Measurements from ENCODE around the gene NXNL2.

Gene NXNL2

DNA sequence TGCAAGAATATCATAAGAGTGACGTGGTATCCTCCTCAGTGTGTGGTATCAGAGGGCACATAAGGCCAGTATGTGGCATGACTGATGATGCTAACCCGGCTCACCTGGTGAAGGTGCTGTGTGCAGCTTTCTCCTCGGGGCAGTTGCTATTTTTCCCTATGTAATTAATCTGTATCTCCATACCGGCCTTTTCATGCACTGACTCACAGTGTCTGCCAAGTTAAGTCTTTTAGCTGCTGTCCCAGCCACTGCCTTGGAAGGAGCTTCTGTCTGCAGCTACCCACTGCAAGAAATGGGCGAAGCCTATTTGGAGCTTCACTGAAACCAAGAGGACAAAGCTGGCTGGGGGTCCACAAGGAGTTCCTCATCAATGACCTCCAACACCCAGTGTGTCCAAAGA is 46.0 kb downstream of the NXNL2 start:
- no peak for DNase-seq

DNA sequence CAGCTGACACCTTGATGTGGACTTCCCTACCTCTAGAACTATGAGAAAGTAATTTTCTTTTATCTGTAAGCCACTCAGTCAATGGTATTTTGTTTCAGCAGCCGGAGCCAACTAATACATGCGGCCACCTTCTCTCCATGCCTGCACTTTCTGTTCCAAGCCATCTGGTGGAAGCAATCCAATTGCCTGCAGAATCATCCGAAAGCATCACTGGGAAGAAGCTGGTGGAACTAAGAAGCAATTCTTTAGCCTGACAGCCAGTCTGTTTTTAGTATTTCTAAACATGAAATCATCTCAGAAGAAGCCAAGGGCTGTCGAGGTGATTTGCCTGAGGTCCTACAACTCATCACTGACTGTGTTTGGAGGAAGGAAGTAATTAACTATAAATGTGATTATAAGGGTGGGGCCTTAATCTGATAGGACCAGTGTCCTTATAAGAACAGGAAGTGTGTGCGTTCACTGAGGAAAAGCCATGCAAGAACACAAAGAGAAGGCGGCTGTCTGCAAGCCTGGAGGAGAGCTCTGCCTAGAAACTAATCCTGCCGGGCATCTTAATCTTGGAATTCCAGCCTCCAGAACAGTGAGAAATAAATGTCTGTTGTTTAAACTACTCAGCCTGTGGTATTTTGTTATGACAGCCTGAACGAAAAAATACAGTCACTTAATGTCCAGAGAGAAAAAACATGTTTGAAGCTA is 49.1 kb downstream of the NXNL2 start:
- no peak for DNase-seq

DNA sequence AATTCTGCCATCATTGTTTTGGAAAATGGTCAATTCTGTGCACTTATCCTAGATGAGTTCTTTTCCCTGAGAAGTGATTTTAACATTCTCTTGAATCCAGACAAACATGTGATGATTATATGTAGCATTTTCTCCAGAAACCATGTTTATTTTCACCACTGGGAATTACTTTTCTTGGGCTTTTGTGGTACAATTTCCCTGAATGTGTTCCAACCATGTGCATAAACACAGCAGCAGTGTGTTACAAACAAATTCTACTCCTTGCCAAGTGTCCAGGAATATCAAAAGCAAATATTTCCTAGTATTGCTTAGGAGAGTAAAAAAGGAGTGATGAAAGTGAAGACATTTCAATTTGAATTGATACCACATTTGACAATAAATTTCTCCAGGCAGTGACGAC is 50.4 kb downstream of the NXNL2 start:
- no peak for DNase-seq

DNA sequence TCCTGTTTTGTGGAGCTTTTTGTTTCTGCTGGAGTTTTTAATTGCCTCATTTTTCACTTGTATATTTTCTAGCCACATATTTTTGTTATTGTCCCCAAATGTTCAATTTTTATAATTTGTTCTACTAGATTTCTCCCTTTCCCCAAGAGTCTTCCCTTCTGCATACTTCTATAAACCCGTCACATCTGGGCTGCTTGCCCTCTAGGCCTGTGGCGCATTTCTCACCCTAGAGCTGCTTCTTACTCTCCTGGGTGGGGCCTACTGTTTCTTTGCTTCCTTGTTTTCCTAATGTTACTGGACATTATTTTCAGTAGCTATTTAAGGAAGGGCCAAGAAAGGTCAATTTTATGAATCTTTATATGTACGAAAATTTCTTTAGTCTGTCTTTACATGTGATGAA is 51.5 kb downstream of the NXNL2 start:
- no peak for DNase-seq

DNA sequence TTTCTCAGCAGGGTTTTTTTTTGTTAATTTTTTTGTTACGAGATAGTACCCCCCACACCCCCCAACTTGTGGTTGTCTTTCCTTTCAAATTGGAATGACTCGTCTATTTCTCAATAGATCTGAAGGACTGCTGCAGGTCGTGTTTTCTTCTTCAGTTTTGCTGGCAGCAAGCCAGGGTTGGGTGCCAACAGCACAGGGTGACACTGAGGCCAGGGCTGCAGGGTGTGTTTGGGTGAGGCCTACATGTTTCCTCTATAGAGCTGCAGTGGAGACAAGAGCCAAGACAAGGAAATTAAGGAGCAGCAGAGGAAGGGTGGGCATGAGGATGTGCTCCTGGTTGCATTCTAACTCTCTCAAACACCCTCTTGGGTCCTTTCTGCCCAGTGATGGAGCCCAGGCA is 52.2 kb downstream of the NXNL2 start:
- no peak for DNase-seq

DNA sequence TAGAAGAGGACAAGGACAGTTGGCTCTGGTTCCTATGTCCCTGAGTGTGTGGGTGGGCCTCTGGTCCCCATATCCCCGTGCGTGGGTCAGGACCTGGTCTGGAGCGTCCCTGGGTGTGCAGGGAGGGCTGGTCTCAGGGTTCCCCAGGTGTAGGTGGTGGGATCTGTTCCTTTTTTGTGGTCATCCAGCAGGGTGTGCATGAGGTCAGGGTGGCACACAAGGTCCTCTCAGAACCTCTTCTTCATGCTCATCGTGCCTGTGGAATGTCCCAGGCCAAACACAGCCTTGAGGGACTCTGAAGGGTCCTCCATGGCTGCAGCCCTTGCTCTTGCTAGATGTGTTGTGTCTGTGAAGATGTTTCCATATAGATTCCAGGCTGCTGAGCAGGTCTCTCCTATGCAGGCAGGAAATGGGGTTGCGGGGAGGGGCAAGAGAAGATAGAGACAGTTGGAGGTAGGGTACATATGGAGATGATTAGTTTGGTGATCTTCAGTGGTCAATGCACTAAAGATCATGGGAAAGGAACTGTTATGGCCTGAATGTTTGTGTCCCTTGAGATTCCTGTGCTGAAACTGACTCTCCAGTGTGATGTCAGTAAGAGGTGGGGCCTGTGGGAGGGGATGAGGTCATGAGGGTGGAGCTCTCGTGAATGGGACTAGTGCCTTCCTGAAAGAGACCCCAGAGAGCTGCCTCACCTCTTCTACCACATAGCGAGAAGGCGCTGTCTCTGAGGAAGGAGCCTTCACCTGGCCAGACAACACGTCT is 53.1 kb downstream of the NXNL2 start:
- DNase-seq = no peak

DNA sequence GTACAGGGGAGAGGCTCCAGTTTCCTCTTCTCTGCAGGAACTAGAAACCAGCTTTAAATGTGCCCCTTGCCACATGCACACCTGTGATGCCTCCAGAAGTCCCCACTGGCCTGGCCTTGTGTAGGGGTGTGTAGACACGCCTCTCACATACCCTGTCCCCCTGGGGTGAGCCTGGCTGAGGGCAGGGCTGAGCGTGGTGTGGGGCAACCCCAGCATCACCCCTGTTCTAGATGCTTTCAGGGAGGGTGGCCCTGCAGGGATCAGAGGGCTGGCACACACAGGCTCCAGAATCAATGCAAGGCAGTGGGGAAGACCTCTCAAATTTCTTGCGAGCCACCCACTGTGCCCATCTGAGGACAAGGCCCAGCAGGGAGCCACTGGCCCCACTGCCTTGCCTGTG is 54.7 kb downstream of the NXNL2 start:
- no peak for DNase-seq

DNA sequence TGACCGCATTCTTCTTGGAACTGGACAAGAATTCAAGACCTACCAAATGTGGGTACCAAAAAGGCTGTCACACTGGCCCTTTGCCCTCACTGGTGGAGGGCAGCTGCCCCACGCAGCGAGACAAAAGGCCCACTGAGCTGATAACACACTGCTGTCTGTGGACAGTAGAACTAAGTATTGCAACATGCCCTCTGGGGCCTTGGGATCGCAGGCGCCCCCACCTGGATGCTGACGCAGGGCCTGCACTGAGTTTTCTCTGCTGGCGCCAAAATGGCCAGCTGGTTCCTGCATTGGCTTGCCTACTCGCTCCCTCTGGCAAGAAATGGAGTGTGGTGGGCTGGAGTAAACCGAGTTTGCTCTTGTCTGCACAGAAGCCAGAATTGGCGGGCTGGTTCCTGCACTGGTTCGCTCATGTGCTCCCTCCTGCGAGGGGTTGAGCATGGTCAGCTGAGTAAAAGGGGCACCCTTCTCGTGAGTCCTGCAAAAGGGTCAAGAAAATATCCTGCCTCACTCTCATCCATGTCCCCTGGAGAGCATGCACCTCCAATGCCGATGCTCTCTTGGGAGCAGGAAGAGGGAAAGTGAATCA is 55.7 kb downstream of the NXNL2 start:
- DNase-seq = no peak

DNA sequence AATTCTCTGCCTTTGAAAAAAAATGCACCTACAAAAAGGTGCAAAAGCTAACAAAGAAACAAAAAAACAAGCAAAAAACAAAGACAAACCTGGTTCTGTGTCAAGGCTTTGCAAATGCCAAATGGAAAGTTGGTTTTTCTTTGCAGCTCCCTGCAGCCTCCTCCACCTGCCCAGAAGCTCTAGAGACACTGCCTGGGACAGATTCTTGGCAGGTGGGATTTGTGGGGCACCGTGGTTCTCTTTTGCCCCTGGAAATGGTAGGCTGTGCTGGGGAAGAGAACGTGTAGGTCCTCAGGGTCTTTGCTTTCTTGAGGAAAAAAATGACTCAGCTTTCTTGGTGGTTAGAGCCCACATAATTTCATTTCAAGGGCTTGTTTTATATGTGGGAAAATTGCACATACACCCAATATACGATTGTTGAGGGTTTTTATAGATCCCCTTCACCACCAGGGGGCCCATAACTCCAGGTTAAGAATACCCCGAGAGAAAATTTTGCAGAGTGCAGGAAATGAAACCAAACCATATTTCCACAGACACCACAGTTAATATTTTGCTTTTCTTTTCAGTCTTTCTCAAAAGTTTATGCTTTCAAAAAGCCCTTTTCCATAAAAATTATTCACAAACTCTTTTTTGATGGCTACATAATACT is 58.7 kb downstream of the NXNL2 start:
- DNase-seq = peak; percentile 40

All from CD4-positive, alpha-beta T cell treated with Interleukin-4 for 4 hours (primary cell).